SU-DHL-6 (cell line): ENCODE data around the gene EHBP1L1.

Source experiments
- H2AFZ ChIP-seq: fragments of 200-600 bp; sonication (generic); 2 replicates; pipeline ENCODE4 v1.6.1; 2014; ENCODE audit warnings: low read depth, mild to moderate bottlenecking, moderate library complexity, mixed read lengths, antibody characterized with exemption, low read length; ENCODE audit not compliant: severe bottlenecking
- H3F3A ChIP-seq: fragments of 200-600 bp; shearing (Covaris generic); 2 replicates; pipeline ENCODE4 v1.6.0; 2016; ENCODE audit warnings: antibody characterized with exemption, mild to moderate bottlenecking; ENCODE audit not compliant: insufficient read depth
- H3K27ac ChIP-seq: fragments of 200-600 bp; sonication (generic); 2 replicates; pipeline ENCODE4 v1.5.1; 2016; ENCODE audit warnings: low read depth, mild to moderate bottlenecking, low read length, moderate library complexity, mixed read lengths
- H3K27me3 ChIP-seq: fragments of 200-600 bp; sonication (generic), shearing (Covaris generic); 2 replicates; pipeline ENCODE4 v1.6.0; 2014; ENCODE audit warnings: mild to moderate bottlenecking, low read length
- H3K36me3 ChIP-seq: fragments of 200-600 bp; sonication (generic); 2 replicates; pipeline ENCODE4 v1.6.1; 2014; ENCODE audit warnings: mild to moderate bottlenecking, low read length, mixed read lengths
- H3K4me2 ChIP-seq: fragments of 300-600, 200-600 bp; shearing (Covaris generic), sonication (generic); 2 replicates; pipeline ENCODE4 v1.6.0; 2014; ENCODE audit warnings: low read length, low read depth, mild to moderate bottlenecking; ENCODE audit not compliant: poor library complexity, severe bottlenecking
- H3K4me3 ChIP-seq: fragments of 200-600 bp; sonication (generic); 2 replicates; pipeline ENCODE4 v1.5.1; 2014; ENCODE audit warnings: antibody characterized with exemption, low read length, mild to moderate bottlenecking, mixed read lengths; ENCODE audit not compliant: insufficient read depth, poor library complexity, severe bottlenecking
- H3K79me2 ChIP-seq: fragments of 200-600 bp; sonication (generic); 2 replicates; pipeline ENCODE4 v1.6.1; 2014; ENCODE audit warnings: mild to moderate bottlenecking, low read length, moderate library complexity; ENCODE audit not compliant: insufficient read depth
- H3K9ac ChIP-seq: fragments of 200-600 bp; sonication (generic); 2 replicates; pipeline ENCODE4 v1.7.0; 2014; ENCODE audit warnings: mild to moderate bottlenecking, low read length
- H3K9me2 ChIP-seq: fragments of 200-600 bp; sonication (generic); replicated peaks from 2 replicates; pipeline ENCODE4 v1.6.1; 2014; ENCODE audit warnings: low read length; ENCODE audit not compliant: insufficient read depth
- H3K9me3 ChIP-seq: fragments of 200-600 bp; sonication (generic); 2 replicates; pipeline ENCODE4 v1.6.1; 2014; ENCODE audit warnings: low read length, mixed read lengths; ENCODE audit not compliant: insufficient read depth
- H4K20me1 ChIP-seq: fragments of 200-600 bp; sonication (generic); 2 replicates; pipeline ENCODE4 v1.6.1; 2014; ENCODE audit warnings: low read depth, mild to moderate bottlenecking, antibody characterized with exemption, low read length, moderate library complexity, mixed read lengths
- CTCF ChIP-seq: fragments of 200-600 bp; sonication (generic); IDR thresholded peaks from one replicate; pipeline ENCODE4 v1.5.1; 2017; ENCODE audit warnings: antibody characterized with exemption, mild to moderate bottlenecking, low read length, moderate library complexity; ENCODE audit not compliant: insufficient read depth, poor library complexity, severe bottlenecking
- EZH2phosphoT487 ChIP-seq: fragments of 200-600 bp; sonication (generic), shearing (Covaris generic); conservative IDR thresholded peaks from 2 replicates; pipeline ENCODE4 v1.6.1; 2018; ENCODE audit warnings: mild to moderate bottlenecking, antibody characterized with exemption, low read length, moderate library complexity, mixed read lengths

Gene EHBP1L1

GRCh38 chr11:65610404-65610803 is 34.6 kb downstream of the EHBP1L1 start:
- Histone ChIP-seq H3K27me3 (no peaks in the 10 kb centered on the region), H3K9me3 (no peaks in the 10 kb centered on the region), H3K9ac (no peak overlapping the region), H3K79me2 (peaks cover 4% of the 10 kb centered on the region; the same call in 1 of the 2 replicates), H4K20me1 (no peaks in the 10 kb centered on the region), H3K36me3 (no peaks in the 10 kb centered on the region), H3K9me2 (no peaks in the 10 kb centered on the region), H2AFZ (no peak overlapping the region), H3K4me3 (no peak overlapping the region), H3K27ac (no peak overlapping the region), H3K4me2 (no peak overlapping the region), H3F3A (no peaks in the 10 kb centered on the region)
- TF ChIP-seq EZH2phosphoT487 (no peak), CTCF (no peak)

DNA sequence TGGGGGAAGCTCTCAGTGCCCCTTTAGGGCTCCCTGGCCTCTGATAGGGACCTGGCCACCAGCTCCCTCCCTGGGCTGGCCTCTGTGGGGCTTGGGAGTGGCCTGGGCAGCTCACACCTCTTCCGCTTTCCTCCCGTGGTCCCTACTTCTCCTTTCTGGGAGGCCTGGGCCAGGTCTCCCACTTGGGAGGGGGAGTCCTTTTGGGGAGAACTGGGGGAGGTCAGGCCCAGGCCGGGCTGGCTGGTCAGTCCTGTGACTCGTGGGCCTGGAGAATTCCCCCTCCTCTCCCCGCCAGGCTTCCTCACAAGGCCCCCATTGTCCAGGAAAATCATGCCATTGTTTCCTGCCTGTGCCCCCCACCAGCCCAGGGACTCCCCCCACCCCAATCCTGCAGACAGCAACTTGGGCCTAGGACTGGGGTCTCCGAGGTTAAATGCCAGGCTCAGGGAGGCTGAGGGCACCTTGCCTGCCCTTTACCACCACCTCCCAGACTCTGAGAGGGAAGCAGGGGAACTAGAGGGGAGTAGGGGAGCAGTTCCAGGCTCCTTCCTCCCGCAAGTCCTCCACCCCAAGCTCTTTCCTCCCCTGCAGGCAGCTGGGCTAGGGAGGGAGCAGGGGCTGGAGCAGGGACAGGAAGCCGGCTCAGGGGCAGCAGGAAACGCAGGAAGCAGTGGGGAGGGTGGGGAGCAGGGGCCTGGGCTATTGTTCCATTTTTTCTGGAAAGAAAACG is 35.3 kb downstream of the EHBP1L1 start:
- H3K4me3 ChIP-seq, result no peak overlapping the region
- no peaks in the 10 kb centered on the region for H3F3A ChIP-seq
- no peaks in the 10 kb centered on the region for H4K20me1 ChIP-seq
- no peaks in the 10 kb centered on the region for H3K36me3 ChIP-seq
- H3K9ac ChIP-seq, result no peak overlapping the region
- H3K9me3 ChIP-seq, result no peaks in the 10 kb centered on the region
- H2AFZ ChIP-seq, result no peak overlapping the region
- peaks cover 10% of the 10 kb centered on the region for H3K79me2 ChIP-seq
- H3K9me2 ChIP-seq, result no peaks in the 10 kb centered on the region
- TF ChIP-seq EZH2phosphoT487 (no peak), CTCF (no peak)
- peak overlapping the region; percentile 4 for H3K4me2 ChIP-seq
- no peak overlapping the region for H3K27ac ChIP-seq
- H3K27me3 ChIP-seq, result no peaks in the 10 kb centered on the region

- Histone ChIP-seq H3K4me3 (no peak overlapping the region), H3K27ac (no peak overlapping the region), H3K36me3 (no peaks in the 10 kb centered on the region), H2AFZ (no peak overlapping the region), H3F3A (no peaks in the 10 kb centered on the region), H3K79me2 (peaks cover 17% of the 10 kb centered on the region), H3K27me3 (no peaks in the 10 kb centered on the region), H3K9me3 (no peaks in the 10 kb centered on the region), H3K9ac (no peak overlapping the region), H3K9me2 (no peaks in the 10 kb centered on the region), H4K20me1 (no peaks in the 10 kb centered on the region; the same call in 1 of the 2 replicates), H3K4me2 (peak overlapping the region; percentile 78)
- TF ChIP-seq EZH2phosphoT487 (no peak), CTCF (no peak)
Observed at GRCh38 chr11:65611758-65612603, 36.1 kb downstream of the EHBP1L1 start.
